NB4 (cell line): ENCODE results near the gene RBM10.

Experiments used
- DNase-seq: peaks from one replicate; pipeline ENCODE4 v3.0.0; 2010; ENCODE audit warnings: low read depth
- H3K4me3 ChIP-seq: one replicate; pipeline ENCODE4 v1.5.1; 2011; ENCODE audit warnings: mild to moderate bottlenecking, low read depth, low read length, moderate library complexity
- MYC ChIP-seq: IDR thresholded peaks from 2 replicates; pipeline ENCODE4 v1.6.1; 2011; ENCODE audit warnings: low read depth, low read length
- POLR2A ChIP-seq: IDR thresholded peaks from 2 replicates; pipeline ENCODE4 v1.6.1; 2011; ENCODE audit warnings: mild to moderate bottlenecking; ENCODE audit not compliant: insufficient read length; ENCODE audit errors: extremely low read depth
- TF ChIP-seq, protein P1 (sequence below): IDR thresholded peaks from one replicate; pipeline ENCODE4 v1.5.1; 2012; ENCODE audit warnings: low read depth, low read length
- TF ChIP-seq, protein P2 (sequence below): IDR thresholded peaks from 2 replicates; pipeline ENCODE4 v1.6.1; 2011; ENCODE audit warnings: low read depth, low read length

The RBM10 gene

DNA sequence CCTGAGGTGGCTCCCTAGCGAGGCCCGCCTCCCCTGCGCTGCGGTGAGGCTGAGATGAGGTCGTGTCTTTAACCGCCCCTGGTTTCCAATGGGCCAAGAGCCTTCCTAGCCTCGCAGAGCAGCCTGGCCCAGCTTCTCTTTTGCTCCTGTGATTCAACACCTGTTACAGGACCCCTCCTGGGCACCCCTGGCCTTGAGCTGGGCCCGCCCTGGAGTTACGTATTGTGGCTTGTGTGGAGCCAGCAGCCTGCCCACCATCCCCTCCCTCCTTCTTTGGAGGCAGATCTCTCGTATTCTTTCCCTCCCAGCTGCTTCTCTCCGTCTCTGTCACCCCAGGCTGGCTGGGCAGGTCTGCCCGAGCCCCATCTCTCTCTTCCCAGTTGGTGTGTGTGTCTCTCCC lies 29.4 kb downstream of the RBM10 start:
- TF ChIP-seq POLR2A (no peak), MYC (no peak)
- TF ChIP-seq, protein P1, sequence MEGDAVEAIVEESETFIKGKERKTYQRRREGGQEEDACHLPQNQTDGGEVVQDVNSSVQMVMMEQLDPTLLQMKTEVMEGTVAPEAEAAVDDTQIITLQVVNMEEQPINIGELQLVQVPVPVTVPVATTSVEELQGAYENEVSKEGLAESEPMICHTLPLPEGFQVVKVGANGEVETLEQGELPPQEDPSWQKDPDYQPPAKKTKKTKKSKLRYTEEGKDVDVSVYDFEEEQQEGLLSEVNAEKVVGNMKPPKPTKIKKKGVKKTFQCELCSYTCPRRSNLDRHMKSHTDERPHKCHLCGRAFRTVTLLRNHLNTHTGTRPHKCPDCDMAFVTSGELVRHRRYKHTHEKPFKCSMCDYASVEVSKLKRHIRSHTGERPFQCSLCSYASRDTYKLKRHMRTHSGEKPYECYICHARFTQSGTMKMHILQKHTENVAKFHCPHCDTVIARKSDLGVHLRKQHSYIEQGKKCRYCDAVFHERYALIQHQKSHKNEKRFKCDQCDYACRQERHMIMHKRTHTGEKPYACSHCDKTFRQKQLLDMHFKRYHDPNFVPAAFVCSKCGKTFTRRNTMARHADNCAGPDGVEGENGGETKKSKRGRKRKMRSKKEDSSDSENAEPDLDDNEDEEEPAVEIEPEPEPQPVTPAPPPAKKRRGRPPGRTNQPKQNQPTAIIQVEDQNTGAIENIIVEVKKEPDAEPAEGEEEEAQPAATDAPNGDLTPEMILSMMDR = no peak
- TF ChIP-seq, protein P2, sequence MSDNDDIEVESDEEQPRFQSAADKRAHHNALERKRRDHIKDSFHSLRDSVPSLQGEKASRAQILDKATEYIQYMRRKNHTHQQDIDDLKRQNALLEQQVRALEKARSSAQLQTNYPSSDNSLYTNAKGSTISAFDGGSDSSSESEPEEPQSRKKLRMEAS = no peak
- no peak overlapping the region for H3K4me3 ChIP-seq
- DNase-seq = no peak

DNA sequence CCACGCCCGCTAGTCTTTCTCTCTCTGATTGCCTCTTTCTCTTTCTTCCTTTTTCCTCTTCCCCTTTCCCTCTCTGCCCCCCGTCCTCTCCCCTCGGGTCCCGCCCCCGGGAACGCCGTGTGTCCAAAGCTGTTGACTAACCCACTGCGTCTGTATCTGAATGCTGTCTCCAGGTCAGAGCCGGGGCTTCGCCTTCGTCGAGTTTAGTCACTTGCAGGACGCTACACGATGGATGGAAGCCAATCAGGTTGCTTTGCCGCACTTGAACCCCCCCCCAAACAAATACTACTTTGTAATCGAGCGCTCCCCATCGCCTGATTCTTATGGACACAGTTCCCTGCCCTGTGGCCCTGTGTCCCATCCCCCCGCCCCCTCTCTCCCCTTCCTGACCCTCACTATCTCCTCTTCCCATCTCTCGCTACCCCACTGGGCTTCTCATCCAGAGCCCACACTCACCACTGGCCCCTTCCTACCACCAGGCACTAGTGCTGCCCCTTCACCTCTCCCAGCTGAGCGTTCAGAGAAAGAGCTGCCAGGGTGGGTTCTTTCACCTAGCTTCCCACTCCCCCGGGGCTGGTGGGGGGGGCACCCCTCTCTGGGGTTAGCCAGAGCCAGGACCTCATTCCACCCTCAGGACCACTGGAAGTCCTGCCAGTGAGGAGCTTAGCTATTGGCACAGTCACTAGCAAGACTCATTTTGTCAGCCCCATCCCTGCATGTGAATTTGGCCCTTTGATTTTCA lies 30.0 kb downstream of the RBM10 start:
- DNase-seq = no peak
- TF ChIP-seq, protein P2 = no peak
- TF ChIP-seq POLR2A (no peak), MYC (no peak)
- TF ChIP-seq, protein P1 = no peak
- H3K4me3 ChIP-seq = no peak overlapping the region

DNA sequence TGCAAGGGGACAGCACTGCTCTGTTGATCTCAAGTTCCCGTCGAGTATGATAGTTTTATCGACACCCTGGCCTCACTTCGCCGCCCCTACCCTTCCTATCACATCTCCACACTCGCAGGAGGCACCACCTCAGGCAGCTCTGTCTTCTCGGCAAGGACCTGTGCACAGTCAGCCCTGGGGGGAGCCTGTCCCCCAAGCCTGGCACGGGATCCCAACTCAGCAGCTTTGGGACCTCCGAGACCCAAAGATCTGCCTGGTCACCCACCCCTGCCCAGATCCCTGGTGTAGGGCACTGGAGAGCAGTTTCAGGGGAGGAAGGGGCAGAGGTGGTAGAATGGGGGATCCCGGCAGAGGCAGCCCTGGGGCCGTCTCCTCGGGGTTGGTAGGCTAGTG lies 30.6 kb downstream of the RBM10 start:
- H3K4me3 ChIP-seq = no peak overlapping the region
- TF ChIP-seq, protein P1 = no peak
- TF ChIP-seq, protein P2 = no peak
- no peak for TF ChIP-seq MYC
- no peak for TF ChIP-seq POLR2A
- DNase-seq = no peak

DNA sequence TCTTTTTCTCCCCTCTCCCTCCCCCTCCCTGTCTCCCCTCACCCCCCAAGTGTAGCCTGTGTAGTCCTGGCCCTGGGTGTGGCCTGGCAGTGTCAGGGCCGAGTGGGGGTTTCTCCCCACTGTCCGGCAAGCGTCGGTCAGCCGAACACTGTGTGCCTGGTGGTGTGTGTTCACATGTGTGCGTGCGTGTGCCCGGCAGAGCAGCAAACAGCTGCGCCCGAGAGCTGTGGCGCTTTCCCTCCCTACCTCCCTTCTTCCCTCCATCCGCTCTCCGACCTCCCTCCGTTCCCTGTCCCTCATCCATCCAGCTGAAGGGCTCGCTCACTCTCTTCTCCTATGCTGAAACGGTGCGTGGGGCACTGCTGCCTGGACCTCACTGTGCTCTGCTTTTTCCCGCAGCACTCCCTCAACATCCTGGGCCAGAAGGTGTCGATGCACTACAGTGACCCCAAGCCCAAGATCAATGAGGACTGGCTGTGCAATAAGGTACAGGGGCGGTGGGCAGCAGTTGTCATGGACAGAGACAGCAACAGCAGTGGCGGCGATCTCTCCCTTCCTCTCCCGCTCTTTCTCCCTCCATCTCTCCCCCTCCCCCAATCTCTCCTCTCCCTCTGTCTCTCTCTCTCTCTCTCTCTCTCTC lies 31.2 kb downstream of the RBM10 start:
- TF ChIP-seq, protein P1 = no peak
- TF ChIP-seq, protein P2 = no peak
- TF ChIP-seq POLR2A (no peak), MYC (no peak)
- no peak for DNase-seq
- H3K4me3 ChIP-seq = no peak overlapping the region

DNA sequence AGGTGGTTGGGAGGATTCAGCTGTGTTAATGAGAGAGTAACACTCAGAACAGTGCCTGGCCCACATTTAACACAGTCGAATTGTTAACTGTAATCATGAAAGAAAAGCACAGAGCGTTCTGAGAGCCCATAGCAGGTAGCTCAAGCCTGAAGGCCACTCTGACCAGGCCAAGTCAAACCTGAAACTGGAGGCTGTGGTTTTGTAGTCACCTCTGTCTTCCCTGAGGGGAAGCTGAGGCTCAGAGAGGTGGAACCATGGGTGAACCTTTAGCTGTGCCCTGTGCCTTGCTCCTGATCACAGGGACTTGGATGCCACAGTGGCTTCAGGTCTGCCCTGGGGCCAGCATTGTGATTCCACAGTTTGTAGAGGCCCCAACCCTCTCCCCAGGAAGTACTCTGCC lies 32.1 kb downstream of the RBM10 start:
- no peak for DNase-seq
- no peak overlapping the region for H3K4me3 ChIP-seq
- TF ChIP-seq, protein P2 = no peak
- TF ChIP-seq MYC (no peak), POLR2A (no peak)
- TF ChIP-seq, protein P1 = no peak
